RKO (cell line): ENCODE data around the gene GLIPR1.
"Not testable (repeated sequence)": the region's sequence is repeated elsewhere in the genome, so short reads cannot be mapped to it uniquely, and the experiment has no call there.

Source experiments
- DNase-seq: peaks from one replicate; pipeline ENCODE4 v3.0.0-alpha.2; 2016; ENCODE audit warnings: low spot score

Gene GLIPR1

DNA sequence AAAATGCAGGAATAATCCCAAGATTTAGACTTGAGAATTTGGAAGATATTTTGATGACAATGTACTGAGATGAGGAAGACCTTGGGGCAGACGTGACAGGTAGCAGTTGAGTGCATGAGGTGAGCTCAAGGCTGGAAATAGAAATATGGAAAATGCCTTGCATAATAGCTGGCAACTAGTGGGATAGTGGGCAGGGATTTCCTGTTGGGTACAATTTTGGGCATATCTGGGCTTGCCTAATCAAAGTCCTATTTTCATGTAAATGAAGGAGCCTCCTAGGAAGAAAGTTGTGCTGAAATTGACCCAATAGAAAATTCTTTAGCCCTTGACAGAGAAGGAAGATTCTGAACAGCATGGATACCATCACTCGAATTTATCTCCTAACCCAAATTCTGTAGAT is 6.4 kb upstream of the GLIPR1 start:
- DNase-seq: no peak

DNA sequence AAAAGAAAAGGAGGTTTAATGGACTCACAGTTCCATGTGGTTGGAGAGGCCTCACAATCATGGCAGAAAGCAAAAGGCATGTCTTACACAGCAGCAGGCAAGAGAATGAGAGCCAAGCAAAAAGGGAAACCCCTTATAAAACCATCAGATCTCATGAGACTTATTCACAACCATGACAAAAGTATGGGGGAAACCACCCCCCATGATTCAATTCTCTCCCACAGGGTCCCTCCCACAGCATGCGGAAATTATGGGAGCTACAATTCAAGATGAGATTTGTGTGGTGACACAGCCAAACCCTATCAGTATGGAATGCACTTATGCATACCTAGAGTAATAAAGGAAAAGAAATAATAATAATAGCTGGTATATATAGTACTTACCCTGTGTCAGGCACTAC is 4.5 kb upstream of the GLIPR1 start:
- no peak for DNase-seq

DNA sequence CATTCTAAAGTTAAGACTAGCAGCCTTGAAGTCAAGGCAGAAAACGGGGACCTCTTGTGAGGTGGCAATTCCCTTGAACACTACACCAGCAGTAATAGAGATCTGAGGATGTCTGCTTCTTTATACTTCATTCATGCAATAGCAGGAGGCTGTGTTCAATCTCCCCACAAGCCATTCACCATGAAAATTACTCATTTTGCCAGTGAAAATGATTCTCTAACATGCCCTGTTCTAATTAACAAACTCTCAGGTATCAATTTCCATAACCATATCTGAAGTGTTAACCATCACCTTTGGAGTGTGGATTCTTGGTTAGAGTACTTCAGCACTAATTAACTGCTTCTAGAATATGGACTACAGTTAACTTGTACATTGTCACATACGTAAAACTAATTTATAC is 3.4 kb upstream of the GLIPR1 start:
- DNase-seq: no peak

DNA sequence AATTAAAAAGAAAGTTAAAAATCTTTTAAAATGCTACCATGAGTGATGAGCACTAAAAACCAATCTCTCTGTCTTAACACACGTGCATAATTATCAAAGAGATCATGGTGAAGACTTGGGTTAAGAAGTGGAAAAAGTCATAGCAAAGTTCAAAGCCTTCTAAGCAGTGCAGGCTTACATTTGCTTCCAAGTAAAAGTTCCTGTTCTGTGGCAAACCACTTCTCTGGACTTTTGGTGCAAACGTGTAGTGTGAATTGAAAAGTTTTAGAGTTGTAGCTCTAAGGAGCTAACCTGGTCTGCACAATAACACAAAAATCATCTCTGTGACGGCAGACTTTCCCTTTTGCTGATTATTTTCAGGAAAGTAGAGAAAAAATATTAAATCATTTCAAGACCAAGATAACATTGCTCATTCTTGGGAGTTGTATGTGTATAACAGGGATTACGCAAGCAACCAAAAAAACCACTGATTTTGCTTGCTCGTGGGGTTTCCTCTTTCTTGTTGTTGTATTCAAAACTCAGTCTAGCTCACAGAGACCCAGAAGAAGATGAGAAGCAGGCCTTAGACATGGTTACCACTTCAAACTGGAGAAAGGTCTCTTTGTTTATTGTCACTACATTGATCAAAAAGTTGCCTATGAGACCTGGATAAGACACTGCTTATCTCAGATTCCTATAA is 2.3 kb upstream of the GLIPR1 start:
- DNase-seq: no peak

DNA sequence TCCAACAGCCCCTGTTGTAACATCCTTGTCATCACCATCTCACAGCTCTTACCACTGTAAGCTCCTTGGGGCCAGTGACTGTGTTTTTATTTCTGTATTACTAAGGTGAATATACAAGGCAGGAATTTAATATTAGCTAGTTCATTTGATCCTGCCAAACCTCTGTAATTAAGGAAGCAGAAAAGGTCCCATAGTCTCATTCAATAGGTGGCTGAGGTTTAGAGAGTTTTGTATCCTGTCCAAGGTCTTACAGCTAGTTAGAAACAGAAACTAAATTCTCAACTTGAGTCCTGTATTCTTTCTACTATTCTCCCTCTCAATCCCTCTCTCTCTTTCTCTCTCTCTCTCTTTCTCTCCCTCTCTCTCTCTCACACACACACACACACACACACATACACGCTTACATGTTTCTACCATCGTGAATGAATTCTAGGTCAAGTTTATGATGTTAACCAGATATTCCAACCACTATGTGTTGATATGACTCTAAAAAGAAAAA is 543 bp upstream of the GLIPR1 start:
- DNase-seq: no peak

DNA sequence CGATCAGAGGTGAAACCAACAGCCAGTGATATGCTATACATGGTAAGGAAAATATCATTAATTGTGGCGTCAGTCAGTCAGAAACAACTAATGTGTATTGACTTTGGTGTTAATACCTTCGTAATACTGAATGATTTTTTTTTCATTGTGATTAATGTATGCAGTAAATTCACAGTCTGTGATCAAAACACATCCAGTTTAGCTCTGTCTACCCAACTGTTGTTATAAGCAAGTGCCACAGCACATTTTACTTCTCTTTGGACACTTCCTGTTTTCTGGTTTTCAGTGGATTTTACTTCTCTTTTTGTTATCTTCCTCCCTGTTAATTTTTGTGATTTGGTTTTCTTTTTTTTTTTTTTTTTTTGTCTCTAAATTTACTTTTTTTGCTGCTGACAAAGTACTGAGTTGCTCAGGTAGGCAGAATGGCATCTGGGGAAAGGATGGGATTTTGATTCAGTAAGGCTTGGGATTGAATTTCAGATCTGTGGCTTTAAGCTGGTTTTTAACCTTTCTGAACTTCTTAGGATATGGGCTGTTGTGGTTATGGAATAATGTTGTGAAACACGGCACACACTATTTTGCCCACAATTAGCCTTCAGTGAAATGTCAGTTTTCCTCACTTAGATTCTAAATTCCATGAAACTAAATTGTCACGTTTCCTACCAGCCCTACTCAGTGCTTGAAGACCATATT is 604 bp downstream of the GLIPR1 start:
- no peak for DNase-seq

DNA sequence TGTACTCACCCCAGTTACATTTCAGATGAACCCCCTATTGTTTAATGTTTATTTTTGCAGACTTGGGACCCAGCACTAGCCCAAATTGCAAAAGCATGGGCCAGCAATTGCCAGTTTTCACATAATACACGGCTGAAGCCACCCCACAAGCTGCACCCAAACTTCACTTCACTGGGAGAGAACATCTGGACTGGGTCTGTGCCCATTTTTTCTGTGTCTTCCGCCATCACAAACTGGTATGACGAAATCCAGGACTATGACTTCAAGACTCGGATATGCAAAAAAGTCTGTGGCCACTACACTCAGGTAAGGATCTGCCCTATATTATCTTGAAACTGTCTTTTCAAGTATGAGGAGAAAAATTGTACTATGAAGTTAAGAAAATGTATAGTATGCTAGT is 1.2 kb downstream of the GLIPR1 start:
- peak; percentile 91 for DNase-seq

DNA sequence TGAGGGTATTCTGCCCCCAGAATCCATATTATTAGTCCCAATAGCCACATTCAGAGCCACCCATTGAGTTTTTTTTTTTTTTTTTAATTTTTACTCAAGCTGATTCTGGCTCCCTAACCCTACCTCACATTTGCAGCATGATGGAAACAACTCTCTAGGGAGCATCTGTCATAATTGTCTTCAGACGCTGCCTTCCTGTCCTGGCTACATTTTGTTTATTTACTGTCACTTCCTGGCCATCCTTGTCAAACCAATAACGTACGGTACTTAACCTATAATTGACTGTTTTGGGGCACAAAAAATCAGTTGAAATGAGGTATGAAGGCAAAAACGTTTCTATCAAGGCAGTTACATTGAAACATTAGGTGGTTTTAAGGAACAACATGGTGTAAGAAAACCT is 2.1 kb downstream of the GLIPR1 start:
- DNase-seq: no peak

DNA sequence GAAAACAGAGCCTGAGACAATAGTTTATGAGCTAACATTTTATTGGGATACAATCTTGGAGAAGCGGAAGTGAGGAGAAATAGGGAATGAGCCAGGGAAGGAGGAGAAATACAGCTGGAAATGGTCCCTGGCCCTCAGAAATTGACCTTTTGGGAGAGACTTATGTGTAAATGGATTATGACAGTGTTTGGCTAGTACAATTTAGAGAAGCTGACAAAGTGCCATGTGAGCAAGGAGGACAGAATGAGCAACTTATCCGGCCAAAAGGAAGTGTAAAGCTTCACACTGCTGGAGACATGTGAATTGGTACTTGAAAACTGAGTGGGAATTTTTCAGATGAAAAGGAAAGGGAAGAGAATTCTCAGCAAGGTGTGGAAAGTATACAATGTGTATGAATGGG is 2.9 kb downstream of the GLIPR1 start:
- peak; percentile 57 for DNase-seq

DNA sequence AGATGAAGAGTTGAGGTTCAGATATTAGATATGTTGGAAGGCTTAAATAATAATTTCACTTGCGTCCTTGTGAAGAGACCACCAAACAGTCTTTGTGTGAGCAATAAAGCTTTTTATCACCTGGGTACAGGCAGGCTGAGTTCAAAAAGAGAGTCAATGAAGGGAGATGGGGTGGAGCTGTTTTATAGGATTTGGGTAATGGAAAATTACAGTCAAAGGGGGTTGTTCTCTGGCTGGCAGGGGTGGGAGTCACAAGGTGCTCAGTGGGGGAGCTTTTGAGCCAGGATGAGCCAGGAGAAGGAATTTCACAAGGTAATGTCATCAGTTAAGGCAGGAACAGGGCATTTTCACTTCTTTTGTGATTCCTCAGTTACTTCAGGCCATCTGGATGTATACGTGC is 3.9 kb downstream of the GLIPR1 start:
- DNase-seq: not testable (repeated sequence)

DNA sequence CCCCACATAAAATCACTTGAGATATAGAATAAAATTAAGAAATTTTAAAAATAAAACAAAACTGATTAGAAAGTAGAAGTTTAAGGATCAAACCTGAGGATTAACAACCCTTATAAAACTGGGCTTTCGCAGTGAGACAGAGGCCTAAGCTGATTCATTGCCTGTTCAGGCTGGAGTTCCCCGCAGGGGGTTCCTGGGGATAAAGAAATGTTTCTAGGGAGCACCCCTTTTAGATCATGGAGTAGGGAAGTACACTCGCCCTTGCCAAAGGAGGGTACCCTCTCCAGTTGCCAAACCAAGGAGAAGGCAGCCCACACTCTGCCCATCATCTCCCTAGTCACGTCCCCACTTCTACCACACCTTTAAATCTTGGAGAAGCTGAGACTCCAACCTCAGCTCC is 6.8 kb downstream of the GLIPR1 start:
- no peak for DNase-seq

DNA sequence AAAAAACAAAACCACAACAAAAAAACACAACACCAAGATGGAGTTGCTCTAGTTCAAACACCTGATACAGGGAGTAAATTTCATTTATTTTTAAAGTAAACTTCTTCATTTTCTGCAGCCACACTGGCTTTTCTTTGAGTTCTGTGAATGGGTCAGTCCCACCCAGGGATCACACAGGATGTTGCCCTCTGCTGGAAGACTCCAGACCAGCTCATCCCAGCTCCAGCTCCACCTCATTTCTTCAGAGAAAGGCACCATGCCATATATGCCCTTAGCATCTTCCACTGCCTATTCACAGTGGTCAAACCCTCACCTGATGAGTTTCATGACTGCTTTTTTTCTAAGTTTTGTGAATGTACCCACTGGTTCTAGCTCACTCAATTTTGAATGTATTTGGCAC is 8.0 kb downstream of the GLIPR1 start:
- DNase-seq: peak; percentile 78

DNA sequence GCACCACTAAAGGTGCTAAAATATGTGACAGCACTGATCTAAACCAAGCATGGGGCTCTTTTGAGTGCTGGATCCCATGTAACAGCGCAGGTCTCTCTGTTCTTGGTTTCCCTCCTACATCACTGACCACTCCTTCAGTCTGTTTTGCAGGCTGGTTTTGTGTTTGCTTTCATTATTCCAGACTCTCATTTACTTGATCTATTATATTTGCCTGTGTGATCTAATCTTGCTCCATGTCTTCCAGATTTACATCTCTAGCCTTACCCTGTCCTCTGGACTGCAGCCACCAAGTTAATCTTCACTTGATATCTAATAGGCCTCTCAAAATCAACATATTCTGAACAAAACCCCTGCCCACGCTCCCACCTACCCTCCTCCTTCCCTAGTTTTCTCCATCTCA is 8.6 kb downstream of the GLIPR1 start:
- no peak for DNase-seq

DNA sequence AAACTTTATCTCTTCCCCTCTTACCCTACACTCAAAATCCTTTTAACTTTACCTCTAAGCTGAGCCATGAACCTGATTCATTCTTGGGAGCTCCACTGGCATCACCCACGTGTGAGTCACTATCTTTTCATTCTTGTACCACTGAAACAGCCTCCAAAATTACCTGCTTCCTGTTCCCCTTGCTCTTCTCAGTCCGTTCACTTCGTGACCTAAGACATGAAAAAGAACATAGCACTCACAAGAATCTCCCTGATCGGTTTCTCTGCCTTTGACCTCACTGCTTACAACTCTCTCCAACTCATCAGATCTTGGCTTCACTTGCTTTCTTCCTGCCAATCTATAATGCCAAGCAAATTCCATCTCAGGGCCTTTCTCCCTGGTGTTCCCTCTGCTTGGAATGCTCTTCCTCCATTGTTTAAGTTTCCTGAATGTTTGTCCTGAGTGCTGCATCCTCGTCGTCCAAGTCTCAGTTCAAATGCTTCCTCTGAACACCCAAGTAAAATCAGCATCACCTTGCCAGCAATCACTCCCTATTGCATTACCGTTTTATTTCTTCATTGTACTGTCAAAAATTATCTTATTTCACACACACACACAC is 9.2 kb downstream of the GLIPR1 start:
- peak; percentile 90 for DNase-seq

DNA sequence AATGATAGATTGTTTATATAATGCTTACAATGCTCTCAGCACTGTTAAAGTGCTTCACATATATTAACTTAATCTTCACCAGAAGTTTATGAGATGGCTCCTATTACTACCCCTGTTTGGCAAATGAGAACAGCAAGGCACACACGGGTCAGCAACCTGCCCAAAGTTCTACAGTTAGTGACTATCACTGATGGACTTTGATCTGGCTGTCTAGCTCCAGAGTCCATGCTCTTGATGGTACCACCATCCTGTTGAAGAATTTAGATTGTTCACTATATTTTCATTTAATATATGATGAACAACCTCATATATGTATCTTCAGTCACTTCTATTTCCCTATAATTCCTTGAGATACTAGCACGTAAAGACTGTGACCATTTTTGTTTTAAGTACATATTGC is 10.6 kb downstream of the GLIPR1 start:
- DNase-seq: no peak

DNA sequence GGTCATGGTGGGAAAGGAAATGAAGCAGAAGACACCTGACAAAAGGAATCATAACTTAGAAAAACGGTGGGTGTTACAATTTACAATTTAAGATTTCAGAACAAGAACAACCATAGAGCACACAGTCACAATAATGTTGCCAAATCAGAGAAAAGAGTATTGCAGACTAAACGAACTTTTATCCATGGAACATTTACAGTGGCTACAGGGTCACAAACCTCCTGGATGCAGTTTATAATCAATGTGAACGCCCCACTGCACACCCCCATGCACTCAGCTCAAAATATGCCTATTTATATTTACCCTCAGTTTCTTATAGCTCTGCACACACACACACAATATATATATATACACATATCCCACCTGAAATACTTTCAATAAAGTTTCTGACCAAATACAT is 22.9 kb downstream of the GLIPR1 start:
- no peak for DNase-seq

DNA sequence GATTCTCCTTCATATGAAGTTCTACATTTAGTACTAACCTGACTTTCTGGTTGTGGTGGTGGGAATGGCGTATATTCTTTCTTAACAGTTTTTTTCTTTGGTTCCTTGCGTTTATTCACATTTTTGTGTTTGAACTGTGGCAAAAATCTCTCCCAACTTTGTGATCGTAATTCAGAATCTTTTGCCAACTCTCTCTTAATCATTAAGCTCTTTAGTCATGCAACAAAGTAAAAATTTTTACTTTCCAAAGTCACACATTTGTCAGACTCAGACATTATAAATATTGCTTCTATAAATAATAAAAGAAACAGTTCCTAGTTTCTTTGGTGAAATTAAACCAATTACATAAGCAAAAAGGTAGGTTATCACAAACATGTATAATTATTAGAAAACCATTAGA is 23.3 kb downstream of the GLIPR1 start:
- DNase-seq: no peak

DNA sequence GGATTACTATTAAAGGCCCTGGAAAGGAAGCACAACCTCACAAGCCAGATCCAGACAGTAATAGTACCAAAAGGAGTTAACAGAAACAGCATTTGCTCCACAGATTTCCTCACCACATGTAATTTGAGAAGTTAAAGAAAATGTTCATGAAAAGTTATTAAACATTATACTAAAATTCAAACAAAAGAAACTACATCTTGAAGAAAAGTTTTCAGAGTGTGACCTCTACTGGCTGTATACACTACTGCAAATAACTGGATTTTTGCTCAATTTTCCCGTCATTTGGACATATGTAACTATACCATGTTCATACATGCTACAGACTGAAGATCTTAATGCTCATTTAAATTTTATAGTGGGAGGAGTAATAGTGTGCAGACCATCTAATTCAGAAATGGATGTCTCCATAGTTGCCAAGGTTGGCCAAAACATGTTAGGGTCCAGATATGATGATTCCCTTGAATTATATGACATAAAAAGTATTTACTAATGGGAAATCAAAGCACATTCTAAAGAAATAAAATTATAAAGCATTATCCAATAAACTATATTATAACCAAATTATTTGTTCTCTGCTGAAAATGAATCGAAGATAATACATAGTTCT is 25.3 kb downstream of the GLIPR1 start:
- peak; percentile 77 for DNase-seq

DNA sequence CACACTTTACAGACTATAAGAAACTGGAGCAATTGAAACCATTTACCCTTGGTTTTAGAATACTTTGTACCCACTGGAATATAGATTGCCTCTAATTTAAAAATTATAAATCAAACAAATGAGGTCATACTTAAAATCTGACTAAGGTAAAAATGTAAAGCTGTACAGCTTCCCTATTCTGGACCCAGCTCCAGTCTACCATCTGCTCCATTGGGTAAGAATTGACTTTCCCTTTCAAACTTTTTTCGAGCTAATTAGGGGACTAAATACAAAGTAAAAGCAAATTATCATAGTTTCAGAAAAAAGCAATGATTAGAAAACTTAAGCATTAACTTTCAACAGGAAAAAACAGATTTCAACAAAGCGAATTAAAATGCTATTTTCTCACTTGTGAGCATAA is 26.5 kb downstream of the GLIPR1 start:
- DNase-seq: no peak

DNA sequence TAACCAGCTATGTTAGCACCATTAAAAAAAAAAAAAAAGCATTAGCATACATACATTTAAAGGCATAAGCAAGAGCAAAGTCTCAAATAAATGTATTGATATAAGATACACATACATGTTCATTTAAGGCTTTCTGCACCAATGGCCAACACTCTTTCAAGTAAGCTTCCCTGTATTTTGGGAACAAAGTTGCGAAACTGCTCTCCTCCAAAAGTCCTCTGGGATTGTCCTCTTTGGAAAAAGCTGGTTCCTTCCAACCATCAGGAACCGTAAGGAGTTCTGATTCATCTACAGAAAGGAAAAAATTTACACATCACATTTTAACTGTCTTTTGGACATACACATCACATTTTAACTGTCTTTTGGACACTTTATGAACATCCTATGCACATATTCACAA is 27.6 kb downstream of the GLIPR1 start:
- DNase-seq: peak; percentile 67

DNA sequence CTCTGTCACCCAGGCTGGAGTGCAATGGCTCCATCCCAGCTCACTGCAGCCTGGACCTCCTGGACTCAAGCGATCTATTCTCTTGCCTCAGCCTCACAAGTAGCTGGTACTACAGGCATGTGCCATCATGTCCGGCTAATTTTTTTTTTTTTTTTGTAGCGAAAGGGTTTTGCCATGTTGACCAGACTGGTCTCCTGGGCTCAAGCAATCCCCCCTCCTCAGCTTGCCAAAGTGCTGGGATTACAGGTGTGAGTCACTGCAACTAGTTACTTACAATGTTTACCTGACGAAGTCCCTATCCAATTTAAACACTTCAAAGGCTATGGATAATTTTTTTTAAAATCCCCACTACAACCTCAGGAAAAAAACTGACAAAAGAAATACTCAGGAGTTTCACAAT is 29.1 kb downstream of the GLIPR1 start:
- DNase-seq: peak; percentile 74

DNA sequence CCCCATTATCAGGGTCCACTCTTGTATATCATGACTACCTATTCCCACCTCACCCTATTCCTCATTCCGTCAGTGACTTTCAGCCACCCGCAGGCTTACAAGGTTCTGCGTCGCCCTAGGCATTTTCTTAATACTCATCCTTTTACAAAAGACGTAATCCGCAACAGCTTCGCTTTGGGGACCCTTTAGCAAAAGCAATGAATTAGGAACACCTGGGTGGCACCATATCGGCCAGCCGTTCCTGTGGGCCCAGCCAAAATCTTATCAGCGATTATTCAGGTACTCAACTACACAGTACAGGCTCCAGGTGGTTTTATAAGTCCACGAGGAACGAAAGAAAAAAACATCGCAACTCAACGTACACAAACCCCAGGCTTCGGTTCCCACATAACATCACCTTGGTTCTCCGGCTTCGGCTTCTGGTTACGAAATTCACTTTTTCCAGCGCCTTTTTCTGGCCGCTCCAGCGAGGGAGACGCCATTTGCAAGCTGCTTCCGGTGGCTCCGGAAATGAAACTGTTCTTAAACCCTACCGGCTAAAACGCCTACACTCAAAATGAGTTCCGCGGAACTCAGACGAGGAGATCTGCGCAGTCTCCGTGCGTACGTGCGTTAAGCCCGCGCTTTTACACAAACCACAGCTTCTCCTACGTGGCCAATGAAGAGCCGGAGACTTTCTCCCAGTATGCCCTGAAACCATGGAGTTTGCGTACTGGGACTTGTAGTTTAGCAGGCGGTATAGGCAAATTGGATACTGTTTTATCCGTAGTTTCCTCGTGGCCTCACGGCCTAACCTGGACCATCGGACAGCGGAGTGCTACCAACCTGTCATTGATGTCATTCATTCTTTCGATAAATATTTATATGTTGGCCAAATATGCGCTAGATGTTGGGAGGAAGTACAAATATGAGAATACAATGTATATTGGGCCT is 30.8 kb downstream of the GLIPR1 start, which contains the start of gene KRR1:
Gene KRR1, minus strand, starts transcription at position 494 of the 933 bp plus-strand sequence. Its CDS starts 12 bp downstream, at position 482.
- DNase-seq: peak; percentile 100
